Transverse colon (tissue), 4 donors: ENCODE data around the gene AHNAK.

Experiments
- CTCF ChIP-seq, 5 experiments: fragments of 200-600 bp in 3 of 5; fragments of 450-650 bp in 2 of 5; sonication (generic) in 3 of 5; IDR thresholded peaks; 1 replicate in 2 of 5; 2 replicates in 3 of 5; pipeline ENCODE4 v1.5.1; 2016 to 2017; ENCODE audit warnings: antibody characterized with exemption in 5 of 5, inconsistent platforms in 3 of 5, mild to moderate bottlenecking in 2 of 5, moderate library complexity in 1 of 5
- EP300 ChIP-seq: sonication (generic); formaldehyde crosslinking; IDR thresholded peaks from one replicate; pipeline ENCODE4 v1.6.1; 2017; ENCODE audit warnings: antibody characterized with exemption, low read depth
- POLR2A ChIP-seq: fragments of 450-650 bp; IDR thresholded peaks from one replicate; pipeline ENCODE4 v1.6.1; 2016; ENCODE audit warnings: antibody characterized with exemption, mild to moderate bottlenecking, moderate library complexity
- POLR2AphosphoS5 ChIP-seq, 3 donors: sonication (generic); formaldehyde crosslinking; IDR thresholded peaks; one replicate each; pipeline ENCODE4 v1.6.1; 2016; ENCODE audit warnings: antibody characterized with exemption in 3 of 3

- TF ChIP-seq CTCF (IDR thresholded peaks at IDR 0.05) = no peak
- TF ChIP-seq POLR2A = no peak
- no peak for TF ChIP-seq POLR2AphosphoS5 (IDR thresholded peaks at IDR 0.05)
- no peak for TF ChIP-seq EP300
Measured at GRCh38 chr11:62419943-62420342, 126.7 kb downstream of the AHNAK start.
